Measurements from ENCODE around the gene AATK. TPM values are rescaled to one million over a fixed set of nuclear protein-coding genes. Genes with fewer than 3 reads are reported as not detected.

AATK gene
- total and polyA plus RNA-seq, 3 experiments from 2014 or later = 0.29 to 0.55 TPM; not detected in 1

- Histone ChIP-seq H3K27ac (ENCODE audit: low read depth, low read length) (no peak overlapping the region), H3K4me1 (ENCODE audit: insufficient read depth, low read length) (no peaks in the 10 kb centered on the region), H3K4me3 (ENCODE audit: low read length) (no peak overlapping the region), H3K27me3 (ENCODE audit: insufficient read depth, low read length, poor library complexity, severe bottlenecking) (no peaks in the 10 kb centered on the region), H3K9me3 (ENCODE audit: low read length) (no peaks in the 10 kb centered on the region), H3K36me3 (ENCODE audit: insufficient read depth, low read length) (no peaks in the 10 kb centered on the region)
- H3K9me3 Mint-ChIP-seq = no peaks in the 10 kb centered on the region
- no peak overlapping the region for H3K4me3 Mint-ChIP-seq
- H3K36me3 Mint-ChIP-seq = no peaks in the 10 kb centered on the region
- H3K27me3 Mint-ChIP-seq = peaks cover 2 to 8% of the 10 kb centered on the region in 2 donors
- no peak overlapping the region for H3K27ac Mint-ChIP-seq
- no peak for DNase-seq
- POLR2A ChIA-PET = no interaction called here
- H3K4me1 Mint-ChIP-seq = no peaks in the 10 kb centered on the region
- CTCF ChIA-PET = no interaction called here
Observed at GRCh38 chr17:81181811-81182185, 15.8 kb upstream of the AATK start.

GRCh38 chr17:81180836-81181810 is 15.1 kb upstream of the AATK start:
- DNase-seq = no peak
- POLR2A ChIA-PET = no interaction called here
- Histone ChIP-seq H3K4me3 (ENCODE audit: low read length) (no peak overlapping the region), H3K27ac (ENCODE audit: low read depth, low read length) (no peak overlapping the region), H3K36me3 (ENCODE audit: insufficient read depth, low read length) (no peaks in the 10 kb centered on the region), H3K27me3 (ENCODE audit: insufficient read depth, low read length, poor library complexity, severe bottlenecking) (no peaks in the 10 kb centered on the region), H3K9me3 (ENCODE audit: low read length) (no peaks in the 10 kb centered on the region), H3K4me1 (ENCODE audit: insufficient read depth, low read length) (no peaks in the 10 kb centered on the region)
- Mint-ChIP-seq H3K27me3 (peaks cover 2 to 8% of the 10 kb centered on the region in 2 donors), H3K27ac (no peak overlapping the region), H3K4me3 (no peak overlapping the region), H3K36me3 (no peaks in the 10 kb centered on the region), H3K9me3 (no peaks in the 10 kb centered on the region), H3K4me1 (no peaks in the 10 kb centered on the region)
- CTCF ChIA-PET = no interaction called here

- Histone ChIP-seq H3K36me3 (ENCODE audit: insufficient read depth, low read length) (no peaks in the 10 kb centered on the region), H3K27me3 (ENCODE audit: insufficient read depth, low read length, poor library complexity, severe bottlenecking) (no peaks in the 10 kb centered on the region), H3K4me1 (ENCODE audit: insufficient read depth, low read length) (no peaks in the 10 kb centered on the region), H3K27ac (ENCODE audit: low read depth, low read length) (no peak overlapping the region), H3K4me3 (ENCODE audit: low read length) (no peak overlapping the region), H3K9me3 (ENCODE audit: low read length) (no peaks in the 10 kb centered on the region)
- ChIA-PET POLR2A (no interaction called here), CTCF (no interaction called here)
- Mint-ChIP-seq H3K27ac (no peak overlapping the region), H3K9me3 (no peaks in the 10 kb centered on the region), H3K4me1 (no peaks in the 10 kb centered on the region), H3K27me3 (peaks cover 2 to 5% of the 10 kb centered on the region in 2 donors), H3K4me3 (no peak overlapping the region), H3K36me3 (no peaks in the 10 kb centered on the region)
- no peak for DNase-seq
Observed at GRCh38 chr17:81179861-81180260, 13.8 kb upstream of the AATK start.

- Histone ChIP-seq H3K4me3 (ENCODE audit: low read length) (no peak overlapping the region), H3K36me3 (ENCODE audit: insufficient read depth, low read length) (no peaks in the 10 kb centered on the region), H3K4me1 (ENCODE audit: insufficient read depth, low read length) (no peaks in the 10 kb centered on the region), H3K27ac (ENCODE audit: low read depth, low read length) (no peak overlapping the region), H3K9me3 (ENCODE audit: low read length) (no peaks in the 10 kb centered on the region), H3K27me3 (ENCODE audit: insufficient read depth, low read length, poor library complexity, severe bottlenecking) (no peaks in the 10 kb centered on the region)
- CTCF ChIA-PET = no interaction called here
- no peak overlapping the region for H3K4me3 Mint-ChIP-seq
- H3K36me3 Mint-ChIP-seq = no peaks in the 10 kb centered on the region
- POLR2A ChIA-PET = no interaction called here
- no peaks in the 10 kb centered on the region for H3K9me3 Mint-ChIP-seq
- peaks cover 2 to 3% of the 10 kb centered on the region in 2 donors for H3K27me3 Mint-ChIP-seq
- H3K27ac Mint-ChIP-seq = no peak overlapping the region
- DNase-seq = no peak
- H3K4me1 Mint-ChIP-seq = no peaks in the 10 kb centered on the region
Observed at GRCh38 chr17:81179220-81179619, 13.2 kb upstream of the AATK start.

- H3K27me3 Mint-ChIP-seq = peaks cover 2 to 4% of the 10 kb centered on the region in 2 donors
- no peak overlapping the region for H3K4me3 ChIP-seq (ENCODE audit: low read length)
- DNase-seq = no peak
- no peaks in the 10 kb centered on the region for H3K4me1 Mint-ChIP-seq
- no peaks in the 10 kb centered on the region for H3K36me3 Mint-ChIP-seq
- no peaks in the 10 kb centered on the region for H3K9me3 ChIP-seq (ENCODE audit: low read length)
- no peaks in the 10 kb centered on the region for H3K9me3 Mint-ChIP-seq
- no peaks in the 10 kb centered on the region for H3K27me3 ChIP-seq (ENCODE audit: insufficient read depth, low read length, poor library complexity, severe bottlenecking)
- CTCF ChIA-PET = no interaction called here
- no peaks in the 10 kb centered on the region for H3K4me1 ChIP-seq (ENCODE audit: insufficient read depth, low read length)
- no peak overlapping the region for H3K27ac ChIP-seq (ENCODE audit: low read depth, low read length)
- H3K27ac Mint-ChIP-seq = no peak overlapping the region
- POLR2A ChIA-PET = no interaction called here
- no peaks in the 10 kb centered on the region for H3K36me3 ChIP-seq (ENCODE audit: insufficient read depth, low read length)
- H3K4me3 Mint-ChIP-seq = no peak overlapping the region
Observed at GRCh38 chr17:81178136-81179091, 12.4 kb upstream of the AATK start.

GRCh38 chr17:81176666-81177065 is 10.6 kb upstream of the AATK start:
- Histone ChIP-seq H3K4me3 (ENCODE audit: low read length) (no peak overlapping the region), H3K4me1 (ENCODE audit: insufficient read depth, low read length) (no peaks in the 10 kb centered on the region), H3K27ac (ENCODE audit: low read depth, low read length) (no peak overlapping the region), H3K9me3 (ENCODE audit: low read length) (no peaks in the 10 kb centered on the region), H3K27me3 (ENCODE audit: insufficient read depth, low read length, poor library complexity, severe bottlenecking) (no peaks in the 10 kb centered on the region), H3K36me3 (ENCODE audit: insufficient read depth, low read length) (no peaks in the 10 kb centered on the region)
- Mint-ChIP-seq H3K27ac (no peak overlapping the region), H3K27me3 (peaks cover 4 to 7% of the 10 kb centered on the region in 2 donors), H3K4me1 (no peaks in the 10 kb centered on the region), H3K4me3 (no peak overlapping the region), H3K36me3 (no peaks in the 10 kb centered on the region), H3K9me3 (no peaks in the 10 kb centered on the region)
- ChIA-PET POLR2A (no interaction called here), CTCF (no interaction called here)
- no peak for DNase-seq

- no peaks in the 10 kb centered on the region for H3K9me3 ChIP-seq (ENCODE audit: low read length)
- H3K36me3 ChIP-seq (ENCODE audit: insufficient read depth, low read length) = no peaks in the 10 kb centered on the region
- H3K4me3 ChIP-seq (ENCODE audit: low read length) = no peak overlapping the region
- no peaks in the 10 kb centered on the region for H3K4me1 ChIP-seq (ENCODE audit: insufficient read depth, low read length)
- Mint-ChIP-seq H3K36me3 (no peaks in the 10 kb centered on the region), H3K4me3 (no peak overlapping the region), H3K4me1 (no peaks in the 10 kb centered on the region), H3K27ac (no peak overlapping the region), H3K9me3 (no peaks in the 10 kb centered on the region), H3K27me3 (peaks cover 4 to 7% of the 10 kb centered on the region in 2 donors)
- CTCF ChIA-PET = no interaction called here
- DNase-seq = no peak
- no peak overlapping the region for H3K27ac ChIP-seq (ENCODE audit: low read depth, low read length)
- POLR2A ChIA-PET = no interaction called here
- H3K27me3 ChIP-seq (ENCODE audit: insufficient read depth, low read length, poor library complexity, severe bottlenecking) = no peaks in the 10 kb centered on the region
Observed at GRCh38 chr17:81173762-81174155, 7.7 kb upstream of the AATK start.

GRCh38 chr17:81173052-81173761 is 7.2 kb upstream of the AATK start:
- Mint-ChIP-seq H3K9me3 (no peaks in the 10 kb centered on the region), H3K4me3 (no peak overlapping the region), H3K4me1 (no peaks in the 10 kb centered on the region), H3K27ac (no peak overlapping the region), H3K27me3 (peaks cover 4 to 7% of the 10 kb centered on the region in 2 donors), H3K36me3 (no peaks in the 10 kb centered on the region)
- DNase-seq = no peak
- ChIA-PET POLR2A (no interaction called here), CTCF (no interaction called here)
- H3K27ac ChIP-seq (ENCODE audit: low read depth, low read length) = no peak overlapping the region
- no peaks in the 10 kb centered on the region for H3K9me3 ChIP-seq (ENCODE audit: low read length)
- H3K4me1 ChIP-seq (ENCODE audit: insufficient read depth, low read length) = no peaks in the 10 kb centered on the region
- H3K27me3 ChIP-seq (ENCODE audit: insufficient read depth, low read length, poor library complexity, severe bottlenecking) = no peaks in the 10 kb centered on the region
- H3K36me3 ChIP-seq (ENCODE audit: insufficient read depth, low read length) = no peaks in the 10 kb centered on the region
- no peak overlapping the region for H3K4me3 ChIP-seq (ENCODE audit: low read length)

Measured in CD8-positive, alpha-beta memory T cell (primary cell).